Fibroblast of mammary gland (primary cell): Measurements from ENCODE around the gene FOXN3.

Source experiments
- DNase-seq: peaks from one replicate; pipeline ENCODE4 v3.0.0-alpha.2; 2010; ENCODE audit warnings: low read depth
- H3K4me3 ChIP-seq: 2 replicates; pipeline ENCODE4 v1.5.1; 2011; ENCODE audit warnings: low read depth, mild to moderate bottlenecking, low read length, moderate library complexity; ENCODE audit not compliant: control insufficient read depth
- TF ChIP-seq, protein P1 (sequence below): conservative IDR thresholded peaks from 2 replicates; pipeline ENCODE4 v1.5.1; 2011; ENCODE audit warnings: low read depth, low read length, inconsistent platforms; ENCODE audit not compliant: control insufficient read depth, insufficient read depth

The FOXN3 gene

DNA sequence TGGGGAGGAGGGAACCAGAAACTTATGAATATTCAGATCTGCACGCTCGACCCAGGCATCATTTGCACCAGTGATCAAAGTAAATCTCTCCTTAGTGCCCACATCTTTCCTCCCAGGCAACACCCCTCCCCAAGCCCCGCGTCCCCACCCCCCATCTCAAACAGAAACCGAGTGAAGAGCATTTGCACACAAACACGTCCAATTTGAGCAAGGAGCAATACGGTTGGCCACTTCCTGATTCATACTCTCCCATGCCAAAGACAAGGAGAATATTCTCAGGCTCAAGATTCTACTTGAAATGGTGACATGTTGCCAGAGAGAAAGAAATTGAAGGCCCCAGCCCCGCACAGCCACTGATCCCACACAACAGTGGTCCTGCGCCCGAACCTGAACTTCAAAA, 7.1 kb downstream of the FOXN3 start:
- H3K4me3 ChIP-seq, result no peak overlapping the region
- TF ChIP-seq, protein P1, sequence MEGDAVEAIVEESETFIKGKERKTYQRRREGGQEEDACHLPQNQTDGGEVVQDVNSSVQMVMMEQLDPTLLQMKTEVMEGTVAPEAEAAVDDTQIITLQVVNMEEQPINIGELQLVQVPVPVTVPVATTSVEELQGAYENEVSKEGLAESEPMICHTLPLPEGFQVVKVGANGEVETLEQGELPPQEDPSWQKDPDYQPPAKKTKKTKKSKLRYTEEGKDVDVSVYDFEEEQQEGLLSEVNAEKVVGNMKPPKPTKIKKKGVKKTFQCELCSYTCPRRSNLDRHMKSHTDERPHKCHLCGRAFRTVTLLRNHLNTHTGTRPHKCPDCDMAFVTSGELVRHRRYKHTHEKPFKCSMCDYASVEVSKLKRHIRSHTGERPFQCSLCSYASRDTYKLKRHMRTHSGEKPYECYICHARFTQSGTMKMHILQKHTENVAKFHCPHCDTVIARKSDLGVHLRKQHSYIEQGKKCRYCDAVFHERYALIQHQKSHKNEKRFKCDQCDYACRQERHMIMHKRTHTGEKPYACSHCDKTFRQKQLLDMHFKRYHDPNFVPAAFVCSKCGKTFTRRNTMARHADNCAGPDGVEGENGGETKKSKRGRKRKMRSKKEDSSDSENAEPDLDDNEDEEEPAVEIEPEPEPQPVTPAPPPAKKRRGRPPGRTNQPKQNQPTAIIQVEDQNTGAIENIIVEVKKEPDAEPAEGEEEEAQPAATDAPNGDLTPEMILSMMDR, result no peak
- no peak for DNase-seq

GRCh38 chr14:89408907-89409700, 7.9 kb downstream of the FOXN3 start:
- TF ChIP-seq, protein P1, result no peak
- H3K4me3 ChIP-seq, result no peak overlapping the region
- no peak for DNase-seq

DNA sequence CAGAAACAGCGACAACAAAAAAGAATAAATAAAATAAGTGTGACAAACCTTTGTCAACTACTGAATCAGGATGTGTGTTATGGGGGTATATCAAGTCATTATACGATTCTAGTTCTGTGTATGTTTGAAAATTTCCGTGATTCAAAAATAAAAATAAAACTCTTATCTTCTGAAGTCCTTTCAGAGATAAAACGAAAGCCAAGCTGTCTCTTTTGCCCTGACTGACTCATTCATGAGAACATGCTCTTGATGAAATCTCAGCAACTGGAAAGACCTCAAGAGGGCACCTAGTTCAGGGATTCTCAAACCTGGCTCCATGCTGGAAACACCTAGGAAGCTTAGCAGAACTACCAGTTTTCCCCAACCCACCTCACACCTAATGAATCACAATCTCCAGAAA, 9.2 kb downstream of the FOXN3 start:
- TF ChIP-seq, protein P1, result no peak
- no peak for DNase-seq
- H3K4me3 ChIP-seq, result no peak overlapping the region

- DNase-seq, result peak; percentile 60
- no peak overlapping the region for H3K4me3 ChIP-seq
- TF ChIP-seq, protein P1, result no peak
These were observed 10.1 kb downstream of the FOXN3 start for GRCh38 chr14:89406941-89407340.

DNA sequence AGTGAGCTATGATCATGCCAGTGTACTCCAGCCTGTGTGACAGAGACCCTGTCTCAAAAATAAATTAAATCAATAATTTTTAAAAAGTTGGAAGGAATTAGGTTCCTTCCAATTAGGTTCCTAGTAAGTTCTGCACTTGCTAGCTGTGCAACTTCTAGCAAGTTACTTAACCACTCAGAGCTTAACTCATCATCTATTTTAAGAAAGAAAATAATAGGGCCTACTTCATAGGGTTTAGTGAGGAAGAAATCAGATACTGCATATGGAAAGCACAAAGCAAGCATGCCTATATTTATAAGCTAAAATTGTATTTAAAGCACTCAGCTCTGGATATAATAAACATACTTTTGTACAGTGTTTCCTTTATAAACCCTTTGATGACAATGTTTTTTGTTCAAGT, 10.7 kb downstream of the FOXN3 start:
- TF ChIP-seq, protein P1, result no peak
- no peak for DNase-seq
- no peak overlapping the region for H3K4me3 ChIP-seq

DNA sequence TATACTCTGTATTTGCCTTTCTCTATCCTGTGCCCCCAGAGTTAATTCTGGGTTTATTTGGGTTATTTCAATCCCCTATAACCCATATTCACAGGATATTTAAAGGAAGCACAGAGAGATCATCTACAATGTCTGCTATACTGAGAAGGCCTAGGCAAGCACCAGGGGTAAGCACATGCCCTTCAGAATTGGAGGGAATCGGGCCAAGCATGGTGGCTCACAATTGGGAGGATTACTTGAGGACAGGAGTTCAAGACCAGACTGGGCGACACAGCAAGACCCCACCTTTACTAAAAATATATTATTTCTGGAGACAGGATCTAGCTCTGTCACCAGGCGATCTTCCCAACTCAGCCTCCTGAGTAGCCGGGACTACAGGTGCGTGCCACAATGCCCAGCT, 11.3 kb downstream of the FOXN3 start:
- H3K4me3 ChIP-seq, result no peak overlapping the region
- DNase-seq, result no peak
- TF ChIP-seq, protein P1, result no peak
